ENCODE results near the gene LKAAEAR1. TPM values are rescaled to one million over a fixed set of nuclear protein-coding genes. Genes with fewer than 3 reads are reported as not detected.
A peak's percentile ranks its signal among the peaks of the same experiment; 100 is the strongest.

LKAAEAR1 gene
- total and polyA plus RNA-seq, 2 of the 13 experiments (the other 11 are each of a cell fraction or from before 2014, with no cell fraction given) = not detected

- TF ChIP-seq HMGXB4 (CRISPR knock-in tag; IDR thresholded peaks at IDR 0.05; ENCODE audit: borderline replicate concordance in 1 of 2, low read depth in 1 of 2) = peak in 1 of 2 experiments; percentile 85; a peak in 2 of 4 replicates
- TF ChIP-seq NR2F1 (CRISPR knock-in tag; IDR thresholded peaks at IDR 0.05) = no peak
- no peak for TF ChIP-seq ZNF256 (CRISPR knock-in tag; conservative IDR thresholded peaks at IDR 0.05)
- TF ChIP-seq HMG20A (CRISPR knock-in tag; IDR thresholded peaks at IDR 0.05; ENCODE audit: borderline replicate concordance) = no peak
- no peak for TF ChIP-seq MIER2 (CRISPR knock-in tag; IDR thresholded peaks at IDR 0.05)
- peak; percentile 56; the same call in 1 of the 2 replicates for TF ChIP-seq MYC (CRISPR knock-in tag; IDR thresholded peaks at IDR 0.05; ENCODE audit: borderline replicate concordance)
- TF ChIP-seq U2AF2 (IDR thresholded peaks at IDR 0.05; ENCODE audit: low read depth, low read length) = no peak
- no peak for TF ChIP-seq NFE2 (CRISPR knock-in tag; IDR thresholded peaks at IDR 0.05)
- TF ChIP-seq ZFY (CRISPR knock-in tag; IDR thresholded peaks at IDR 0.05) = peak; percentile 55; the same call in 1 of the 2 replicates
- peak; percentile 54 for TF ChIP-seq DPF2 (CRISPR knock-in tag; IDR thresholded peaks at IDR 0.05; ENCODE audit: borderline replicate concordance, low read depth)
- 0 out of 2 replicates have a peak, but pooled peaks have one; percentile 46 for TF ChIP-seq REL (CRISPR knock-in tag; conservative IDR thresholded peaks at IDR 0.05)
- no peak for TF ChIP-seq BCL3 (CRISPR knock-in tag; IDR thresholded peaks at IDR 0.05)
- peak; percentile 83; the same call in 1 of the 2 replicates for TF ChIP-seq REXO4 (CRISPR knock-in tag; IDR thresholded peaks at IDR 0.05; ENCODE audit: borderline replicate concordance)
- no peak; the same call in 1 of the 2 replicates for TF ChIP-seq IRF1 (CRISPR knock-in tag; IDR thresholded peaks at IDR 0.05; ENCODE audit: low read depth)
- TF ChIP-seq NAIF1 (CRISPR knock-in tag; IDR thresholded peaks at IDR 0.05; ENCODE audit: borderline replicate concordance) = no peak
- TF ChIP-seq ZSCAN25 (CRISPR knock-in tag; IDR thresholded peaks at IDR 0.05) = no peak
- TF ChIP-seq CREB3 (CRISPR knock-in tag; IDR thresholded peaks at IDR 0.05) = no peak
- peak; percentile 51; the same call in 1 of the 2 replicates for TF ChIP-seq SIX4 (CRISPR knock-in tag; IDR thresholded peaks at IDR 0.05)
- TF ChIP-seq ZNF329 (CRISPR knock-in tag; IDR thresholded peaks at IDR 0.05; ENCODE audit: low read depth) = 0 out of 2 replicates have a peak, but pooled peaks have one; percentile 11
- peak; percentile 3; the same call in 1 of the 2 replicates for TF ChIP-seq ZNF512B (CRISPR knock-in tag; IDR thresholded peaks at IDR 0.05; ENCODE audit: borderline replicate concordance)
Observed at GRCh38 chr20:64052987-64053840, 31.0 kb downstream of the LKAAEAR1 start (continued).

Data from HepG2 (cell line).